Thyroid gland (tissue), 4 donors: ENCODE data around the gene PRM3. TPM values are rescaled to one million over a fixed set of nuclear protein-coding genes. Genes with fewer than 3 reads are reported as not detected.
A peak's percentile ranks its signal among the peaks of the same experiment; 100 is the strongest.

Source experiments
- DNase-seq, 2 donors: peaks; one replicate each; pipeline ENCODE4 v3.0.0-alpha.2; 2019
- H3K27ac ChIP-seq, 3 donors: fragments of 200-600 bp; sonication (generic); 1 replicate in 2 of 3; 2 replicates in 1 of 3; pipeline ENCODE4 v1.5.1; 2016 to 2019; ENCODE audit warnings: mild to moderate bottlenecking in 1 of 3, moderate library complexity in 1 of 3
- H3K27me3 ChIP-seq: fragments of 200-600 bp; sonication (generic); one replicate; pipeline ENCODE4 v1.5.1; 2019
- H3K36me3 ChIP-seq, 2 donors: fragments of 200-600 bp; sonication (generic); one replicate each; pipeline ENCODE4 v1.5.1; 2016 to 2019
- H3K4me1 ChIP-seq, 2 donors: fragments of 200-600 bp; sonication (generic); one replicate each; pipeline ENCODE4 v1.5.1; 2017 to 2019
- H3K4me3 ChIP-seq, 3 donors: fragments of 200-600 bp; sonication (generic); replicated peaks in 1 of 3; 1 replicate in 2 of 3; 2 replicates in 1 of 3; pipeline ENCODE4 v1.5.1; 2016; ENCODE audit warnings: mild to moderate bottlenecking in 1 of 3
- H3K9me3 ChIP-seq: fragments of 200-600 bp; sonication (generic); one replicate; pipeline ENCODE4 v1.5.1; 2017
- POLR2A ChIP-seq, 2 donors: fragments of 450-650 bp; IDR thresholded peaks; one replicate each; pipeline ENCODE4 v1.6.1; 2017; ENCODE audit warnings: antibody characterized with exemption in 2 of 2, mild to moderate bottlenecking in 2 of 2, moderate library complexity in 1 of 2
- WGBS, 2 donors: methylation state at CpG; one replicate each; pipeline ENCODE4 v1.1.5; 2017; 5-methylcytosine and 5-hydroxymethylcytosine counted together
- intact Hi-C: fragments of 100-400 bp; cut with DNase I; formaldehyde crosslinking; loops from one replicate; pipeline ENCODE4 v1.15.1; 2023
- microRNA-seq: library from miRNA; unstranded; fragments of <30 nt; microRNA quantifications from one replicate; pipeline ENCODE4, GENCODE V29; 2016
- small RNA-seq: library from RNA; depleted of rRNA; stranded (forward); fragments of <200 nt; gene quantifications from one replicate; pipeline ENCODE3, GENCODE V24; 2016
- total RNA-seq, 4 donors: library from RNA; depleted of rRNA; stranded (reverse); fragments of >200 nt; gene quantifications; one replicate each; pipeline ENCODE4 v1.2.3, GENCODE V29; 2016
- TF ChIP-seq, protein P1 (sequence below), 6 experiments: fragments of 200-600 bp in 3 of 6; fragments of 450-650 bp in 3 of 6; sonication (generic) in 3 of 6; IDR thresholded peaks; one replicate each; pipeline ENCODE4 v1.5.1; 2016 to 2019; ENCODE audit warnings: antibody characterized with exemption in 6 of 6, mild to moderate bottlenecking in 2 of 6, inconsistent platforms in 1 of 6, moderate library complexity in 1 of 6

PRM3 gene
- total RNA-seq, 4 donors from 2014 or later: not detected

DNA sequence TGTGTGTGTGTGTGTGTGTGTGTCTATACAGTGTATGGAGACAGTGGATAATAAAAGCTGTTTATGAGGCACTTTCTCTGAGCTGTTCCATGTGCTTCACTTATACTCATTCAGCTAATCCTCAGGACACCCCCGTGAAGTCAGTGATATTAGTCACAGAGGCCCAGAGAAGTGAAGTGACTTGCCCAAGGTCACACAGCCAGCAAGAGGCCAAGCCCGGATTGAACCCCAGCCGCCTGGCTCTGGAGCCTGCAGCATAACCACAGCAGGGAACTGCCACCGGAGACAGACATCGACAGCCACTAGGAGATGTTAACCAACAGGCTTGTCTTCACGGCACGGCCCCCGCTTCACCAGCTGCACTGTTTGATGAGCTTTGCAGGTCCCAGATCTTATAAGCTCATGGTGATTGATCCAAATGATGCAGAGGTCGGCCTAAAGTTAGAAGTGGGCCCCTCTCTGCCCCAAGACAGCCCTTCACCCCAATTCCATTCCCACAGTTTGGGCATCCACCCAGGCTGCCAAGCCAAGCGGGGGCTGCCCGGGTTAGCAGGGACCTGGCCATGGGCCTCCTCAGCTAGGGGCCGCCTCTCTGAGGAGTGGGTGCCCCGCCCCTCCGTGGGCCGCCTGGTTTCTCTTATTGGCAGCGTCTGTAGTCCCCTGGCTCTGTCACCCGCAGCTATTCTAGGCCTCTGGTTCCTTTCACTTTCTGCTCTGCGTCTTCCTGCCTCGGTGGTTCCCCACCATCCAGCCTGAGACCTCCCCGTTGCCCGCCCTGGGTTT lies 48.3 kb downstream of the PRM3 start:
- intact Hi-C loops: no loop called here
- Histone ChIP-seq H3K36me3 (no peaks in the 10 kb centered on the region), H3K27ac (peak overlapping the region in 1 of 3 donors; percentile 46), H3K9me3 (no peaks in the 10 kb centered on the region), H3K4me1 (peaks cover 0 to 13% of the 10 kb centered on the region in 2 donors), H3K4me3 (no peak overlapping the region), H3K27me3 (no peaks in the 10 kb centered on the region)
- no peak for TF ChIP-seq POLR2A (IDR thresholded peaks at IDR 0.05)
- TF ChIP-seq, protein P1, sequence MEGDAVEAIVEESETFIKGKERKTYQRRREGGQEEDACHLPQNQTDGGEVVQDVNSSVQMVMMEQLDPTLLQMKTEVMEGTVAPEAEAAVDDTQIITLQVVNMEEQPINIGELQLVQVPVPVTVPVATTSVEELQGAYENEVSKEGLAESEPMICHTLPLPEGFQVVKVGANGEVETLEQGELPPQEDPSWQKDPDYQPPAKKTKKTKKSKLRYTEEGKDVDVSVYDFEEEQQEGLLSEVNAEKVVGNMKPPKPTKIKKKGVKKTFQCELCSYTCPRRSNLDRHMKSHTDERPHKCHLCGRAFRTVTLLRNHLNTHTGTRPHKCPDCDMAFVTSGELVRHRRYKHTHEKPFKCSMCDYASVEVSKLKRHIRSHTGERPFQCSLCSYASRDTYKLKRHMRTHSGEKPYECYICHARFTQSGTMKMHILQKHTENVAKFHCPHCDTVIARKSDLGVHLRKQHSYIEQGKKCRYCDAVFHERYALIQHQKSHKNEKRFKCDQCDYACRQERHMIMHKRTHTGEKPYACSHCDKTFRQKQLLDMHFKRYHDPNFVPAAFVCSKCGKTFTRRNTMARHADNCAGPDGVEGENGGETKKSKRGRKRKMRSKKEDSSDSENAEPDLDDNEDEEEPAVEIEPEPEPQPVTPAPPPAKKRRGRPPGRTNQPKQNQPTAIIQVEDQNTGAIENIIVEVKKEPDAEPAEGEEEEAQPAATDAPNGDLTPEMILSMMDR (IDR thresholded peaks at IDR 0.05): no peak
- DNase-seq: peak in 1 of 2 donors; percentile 35
- WGBS, 2 donors: 67 to 83% methylated on average over 16 to 21 of the region's 21 CpGs

DNA sequence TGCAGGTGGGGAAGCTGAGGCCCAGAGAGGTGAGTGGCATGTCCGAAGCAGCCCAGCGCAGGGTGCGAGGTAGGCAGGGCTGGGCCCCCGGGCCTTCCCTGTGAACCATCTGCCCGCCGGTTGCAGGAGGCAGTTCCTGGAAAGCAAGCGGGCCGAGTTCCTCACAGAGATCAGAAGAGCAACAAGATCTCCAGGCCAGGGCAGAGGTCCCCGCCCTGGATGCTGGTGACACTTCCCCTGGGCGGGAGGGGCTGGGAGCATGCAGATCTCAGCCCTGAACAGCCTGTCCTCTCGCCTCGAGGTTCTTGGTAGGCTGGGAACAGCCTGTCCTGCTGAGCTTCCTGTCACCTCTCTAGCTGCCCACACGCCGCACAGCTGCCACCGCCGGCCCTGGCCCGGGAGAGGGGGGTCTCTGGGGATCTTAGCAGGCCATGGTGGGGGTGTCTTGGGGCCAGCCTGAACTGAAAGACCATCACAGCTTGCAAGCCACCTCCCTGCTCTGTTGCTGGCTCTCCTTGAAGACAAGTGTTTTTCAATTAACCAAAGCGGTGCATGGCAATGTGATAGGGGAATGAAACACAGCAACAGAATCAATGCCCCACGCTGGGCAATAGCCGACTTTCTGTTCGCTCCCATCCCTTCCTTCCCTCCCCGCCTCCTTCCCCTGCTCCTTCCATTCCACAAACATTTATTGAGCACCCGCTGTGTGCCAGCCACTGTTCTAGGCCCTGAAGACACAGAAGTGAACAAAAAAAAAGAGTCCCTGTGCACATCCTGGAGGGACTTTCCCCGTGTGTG lies 49.1 kb downstream of the PRM3 start:
- Histone ChIP-seq H3K4me3 (no peak overlapping the region), H3K36me3 (no peaks in the 10 kb centered on the region), H3K4me1 (peaks cover 0 to 13% of the 10 kb centered on the region in 2 donors), H3K9me3 (no peaks in the 10 kb centered on the region), H3K27ac (peak overlapping the region in 2 of 3 donors; percentile 36 to 46), H3K27me3 (no peaks in the 10 kb centered on the region)
- peak; percentile 51 for DNase-seq
- TF ChIP-seq POLR2A (IDR thresholded peaks at IDR 0.05): no peak
- TF ChIP-seq, protein P1 (IDR thresholded peaks at IDR 0.05): no peak
- 64 to 76% methylated on average over 15 to 22 of the region's 24 CpGs for WGBS, 2 donors
- intact Hi-C loops: no loop called here

Small RNA genes lying within 50 kb of the gene (microRNA-seq; reads per million reads assigned to microRNA genes)
- gene MIR548H2: not detected

Small RNA genes lying within 50 kb of the gene (small RNA-seq; reads per million reads assigned to genes)
- gene MIR548H2 (not detected), gene RF00019 (not detected), gene RF00554 (not detected)

Other genes with a start within 250 kb of the PRM3 start
- 10 to 100 TPM in 1 of 4 donors, 1 to 10 TPM in 3; 2.4 to 11.3 (median 6.2) TPM for gene SOCS1, start 17.4 kb downstream of the PRM3 start, total RNA-seq
- not detected for gene TNP2, start 4.3 kb downstream of the PRM3 start, total RNA-seq
- gene PRM2, start 2.9 kb upstream of the PRM3 start, total RNA-seq: 10 to 100 TPM in 1 of 4 donors, 1 to 10 TPM in 1, not detected in 2; 8.2 to 64.4 TPM
- gene PRM1, start 7.7 kb upstream of the PRM3 start, total RNA-seq: 100 to 1,000 TPM in 1 of 4 donors, 10 to 100 TPM in 1, not detected in 2; 13.7 to 335 TPM
- gene RMI2, start 71.8 kb upstream of the PRM3 start, total RNA-seq: 1 to 10 TPM in 3 of 4 donors, not detected in 1; 2.5 to 2.8 (median 2.6) TPM